Measurements from ENCODE around the gene COLGALT1. TPM values are rescaled to one million over a fixed set of nuclear protein-coding genes. Genes with fewer than 3 reads are reported as not detected.
A peak's percentile ranks its signal among the peaks of the same experiment; 100 is the strongest.

Gene COLGALT1
- polyA plus RNA-seq, 2 of the 4 experiments (the other 2 are of a cell fraction): 57.1 to 64.4 TPM

GRCh38 chr19:17554968-17555479 lies 425 bp upstream of the COLGALT1 start:
- Histone ChIP-seq H3K9me3 (no peaks in the 10 kb centered on the region), H3K4me3 (peak overlapping the region; percentile 100), H3K4me1 (peaks cover 11% of the 10 kb centered on the region), H3K27ac (peak overlapping the region; percentile 97 to 99), H3K4me2 (peak overlapping the region; percentile 90)
- FAIRE-seq: no peak
- 8% methylated on average over 14 of the region's 19 CpGs for WGBS (ENCODE audit: missing lambda C conversion rate)
- no peak for DNase-seq (ENCODE audit: low read depth in 1 of 2, low spot score in 1 of 2)
- CTCF ChIA-PET: interaction anchor here (0.6 to 0.9 kb wide), 3 partner anchors 44 to 211 kb away, joined by 3 read pairs; partner anchors contain the start of gene PGLS
- POLR2A ChIA-PET: no interaction called here
- TF ChIP-seq KDM1A (IDR thresholded peaks at IDR 0.05; ENCODE audit: low read depth): peak; percentile 85
- no peak; the same call in 1 of the 2 replicates for TF ChIP-seq HDAC2 (IDR thresholded peaks at IDR 0.05)
- TF ChIP-seq HOXA7 (CRISPR knock-in tag; IDR thresholded peaks at IDR 0.05): no peak
- TF ChIP-seq JUNB (IDR thresholded peaks at IDR 0.05): no peak
- no peak for TF ChIP-seq POLR2A (IDR thresholded peaks at IDR 0.05; ENCODE audit: low read length)
- no peak for TF ChIP-seq CEBPB (IDR thresholded peaks at IDR 0.05)
- TF ChIP-seq CHD4 (IDR thresholded peaks at IDR 0.05; ENCODE audit: borderline replicate concordance): peak; percentile 92; the same call in 1 of the 2 replicates
- TF ChIP-seq MAX (IDR thresholded peaks at IDR 0.05): peak; percentile 52
- ATAC-seq: no peak

- ATAC-seq (peak; percentile 66 to 79), FAIRE-seq (no peak), DNase-seq (ENCODE audit: low read depth in 1 of 2, low spot score in 1 of 2) (peak in 1 of 2 experiments; percentile 71)
- Histone ChIP-seq H3K4me2 (peak overlapping the region; percentile 90), H3K27ac (peak overlapping the region; percentile 97 to 99), H3K9me3 (no peaks in the 10 kb centered on the region), H3K4me1 (peaks cover 20% of the 10 kb centered on the region), H3K4me3 (peak overlapping the region; percentile 100)
- WGBS (ENCODE audit: missing lambda C conversion rate): 8% methylated on average over 12 of the region's 46 CpGs
- POLR2A ChIA-PET: interaction anchor here (0.6 to 0.9 kb wide), 2 partner anchors 37 to 45 kb away, joined by 3 to 5 read pairs; partner anchors contain the start of gene PGLS
- TF ChIP-seq GATA3 (IDR thresholded peaks at IDR 0.05; ENCODE audit: borderline replicate concordance): no peak
- TF ChIP-seq FOSL2 (IDR thresholded peaks at IDR 0.05): no peak
- TF ChIP-seq FOSL2 (CRISPR knock-in tag; IDR thresholded peaks at IDR 0.05): no peak
- no peak for TF ChIP-seq HOXA7 (CRISPR knock-in tag; IDR thresholded peaks at IDR 0.05)
- TF ChIP-seq JUN (IDR thresholded peaks at IDR 0.05): 0 out of 5 replicates have a peak, but pooled peaks of 1 of the 2 experiments have one; percentile 24
- no peak for TF ChIP-seq CTCF (IDR thresholded peaks at IDR 0.05)
- TF ChIP-seq E2F6 (IDR thresholded peaks at IDR 0.05; ENCODE audit: borderline replicate concordance, low read depth): 0 out of 2 replicates have a peak, but pooled peaks have one; percentile 9
- TF ChIP-seq ATOH8 (CRISPR knock-in tag; IDR thresholded peaks at IDR 0.05; ENCODE audit: low read depth): no peak
- TF ChIP-seq POLR2A (IDR thresholded peaks at IDR 0.05; ENCODE audit: low read length): peak; percentile 3; the same call in 1 of the 2 replicates
- no peak for TF ChIP-seq NPAS2 (CRISPR knock-in tag; IDR thresholded peaks at IDR 0.05; ENCODE audit: borderline replicate concordance)
- no peak for TF ChIP-seq CBX2 (IDR thresholded peaks at IDR 0.05; ENCODE audit: borderline replicate concordance, low read depth)
- TF ChIP-seq MAX (IDR thresholded peaks at IDR 0.05): 0 out of 2 replicates have a peak, but pooled peaks have one; percentile 51
- CTCF ChIA-PET: interaction anchor here (1.1 to 1.6 kb wide), 4 partner anchors 17 to 66 kb away, joined by 3 to 4 read pairs (median 4); no protein-coding TSS in a partner anchor
Observed at GRCh38 chr19:17555929-17556813, 722 bp downstream of the COLGALT1 start.
